HG02943 (cell line): Measurements from ENCODE around the gene RAB11FIP4.

Experiments used
- ATAC-seq: cut with Tn5 transposase; IDR thresholded peaks from one replicate; pipeline ENCODE4 v1.9.1; 2021; ENCODE audit warnings: mild to moderate bottlenecking, low read depth, moderate library complexity; ENCODE audit not compliant: unreplicated experiment

RAB11FIP4 gene

GRCh38 chr17:31385428-31386285, 5.8 kb upstream of the RAB11FIP4 start:
- no peak for ATAC-seq

DNA sequence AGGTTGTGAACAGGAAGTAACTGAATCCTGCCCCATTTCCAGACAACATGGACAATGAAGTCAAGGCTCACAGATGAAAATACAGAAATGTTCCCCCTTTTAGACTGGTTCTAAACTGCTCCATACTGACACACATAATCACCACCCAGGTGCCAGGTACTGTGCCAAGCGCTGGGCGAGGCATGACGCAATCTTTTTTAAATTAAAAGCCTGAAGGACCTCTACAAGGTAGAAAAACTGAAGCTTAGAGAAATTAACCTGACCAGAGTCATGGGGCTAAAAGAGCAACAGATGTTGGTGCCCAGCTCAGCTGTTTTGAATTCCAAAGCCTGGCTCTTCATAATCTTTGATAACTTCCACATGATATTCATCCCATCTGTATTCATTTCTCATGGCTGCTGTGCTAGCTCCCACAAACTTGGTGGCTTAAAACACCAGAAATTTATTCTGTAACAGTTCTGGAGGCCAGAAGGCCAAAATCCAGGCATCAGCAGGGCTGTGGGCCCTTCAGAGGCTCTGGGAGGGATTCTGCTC, 4.9 kb upstream of the RAB11FIP4 start:
- ATAC-seq = no peak

DNA sequence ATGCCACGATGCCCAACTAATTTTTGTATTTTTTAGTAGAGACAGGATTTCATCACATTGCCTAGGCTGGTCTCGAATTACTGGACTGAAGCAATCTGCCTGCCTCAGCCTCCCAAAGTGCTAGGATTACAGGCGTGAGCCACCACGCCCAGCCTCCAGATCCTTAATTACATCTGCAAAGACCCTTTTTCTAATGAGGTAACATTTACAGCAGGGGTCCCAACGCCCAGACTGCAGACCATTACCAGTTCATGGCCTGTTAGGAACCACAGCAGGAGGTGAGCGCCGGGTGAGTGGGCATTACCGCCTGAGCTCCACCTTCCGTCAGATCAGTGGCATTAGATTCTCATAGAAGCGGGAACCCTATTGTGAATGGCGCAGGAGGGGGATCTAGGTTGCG, 4.0 kb upstream of the RAB11FIP4 start:
- no peak for ATAC-seq

- no peak for ATAC-seq
Observed at GRCh38 chr17:31388351-31388750, 3.1 kb upstream of the RAB11FIP4 start.

DNA sequence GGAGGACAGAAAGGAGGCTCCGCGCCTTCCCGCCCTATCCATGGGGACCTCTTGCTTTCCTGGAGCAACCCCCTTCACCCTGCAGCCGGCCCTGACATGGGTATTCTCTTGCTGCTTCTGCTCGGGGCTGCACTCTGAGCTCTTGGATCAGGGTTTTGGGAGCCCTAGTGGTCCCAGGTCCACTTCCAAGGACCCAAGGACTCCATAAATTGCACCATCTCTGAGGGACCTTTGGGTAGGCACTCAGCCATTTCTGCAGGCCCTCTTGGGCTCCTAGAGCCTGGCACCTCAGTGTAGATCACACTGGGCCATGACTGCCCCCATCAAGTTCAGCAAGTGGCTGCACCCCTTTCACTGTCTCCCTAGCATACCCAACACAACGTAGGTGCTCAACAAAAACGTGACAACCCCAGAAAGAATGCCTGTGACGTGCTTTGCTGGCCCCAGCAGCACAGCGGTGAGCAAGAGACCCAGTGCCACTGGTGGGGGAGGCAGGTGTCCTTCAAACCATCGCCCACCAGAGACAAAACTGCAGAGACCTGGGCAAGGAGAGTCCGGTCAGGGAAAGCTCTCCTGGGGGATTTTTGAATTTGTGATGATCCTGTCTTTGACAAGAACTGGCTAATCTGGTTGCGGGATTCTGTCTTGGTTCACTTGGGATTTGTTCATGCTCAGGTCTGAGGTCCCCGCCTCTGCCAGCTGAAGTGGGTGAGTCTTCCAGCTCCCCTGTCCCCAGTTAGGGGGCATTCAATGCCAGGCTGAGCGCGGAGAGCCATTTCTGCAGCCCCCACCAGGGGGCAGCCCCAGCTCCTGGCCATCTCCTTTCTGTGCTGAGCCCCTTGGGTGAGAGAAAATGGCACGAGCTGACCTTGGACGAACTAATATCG, 2.5 kb upstream of the RAB11FIP4 start:
- no peak for ATAC-seq

DNA sequence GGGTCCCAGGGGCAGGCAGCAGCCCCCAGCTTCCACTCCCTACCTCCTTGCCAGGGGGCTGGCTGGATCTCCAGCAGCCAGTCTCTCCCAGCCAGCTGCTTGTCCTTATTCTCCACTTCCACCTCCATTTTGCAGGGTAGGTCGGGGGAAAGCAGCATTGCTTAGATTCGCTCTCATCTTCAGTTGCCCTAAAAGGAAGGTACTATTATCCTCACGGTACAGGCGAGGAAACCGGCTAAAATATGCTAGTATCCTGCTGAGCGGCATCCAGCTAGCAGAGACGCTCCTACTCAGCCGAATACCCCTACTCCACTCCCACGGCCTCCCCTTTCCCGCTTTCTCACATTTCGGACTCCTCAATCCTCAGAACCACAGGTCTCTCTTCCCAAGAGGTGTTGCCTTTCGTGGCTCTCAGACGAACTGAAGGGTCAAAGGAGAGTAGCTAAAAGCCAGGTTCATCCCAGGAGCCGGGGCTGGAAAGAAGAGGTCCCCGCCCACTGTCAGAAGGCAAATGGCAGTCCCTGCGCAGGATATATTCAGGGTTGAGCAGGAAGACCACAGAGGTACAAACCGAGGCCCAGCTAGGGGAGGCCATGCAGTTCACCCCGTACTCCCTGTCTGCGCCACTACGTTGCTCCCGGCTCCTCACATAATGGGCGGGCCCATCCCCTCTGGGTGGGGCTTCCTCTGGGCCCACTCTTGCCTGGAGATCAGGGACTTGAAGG, 1.7 kb upstream of the RAB11FIP4 start:
- no peak for ATAC-seq

- no peak for ATAC-seq
Observed at GRCh38 chr17:31390426-31390747, 1.1 kb upstream of the RAB11FIP4 start.

- ATAC-seq = no peak
Observed at GRCh38 chr17:31390748-31391495, 553 bp upstream of the RAB11FIP4 start.

- ATAC-seq = no peak
Observed at GRCh38 chr17:31392002-31392855, 754 bp downstream of the RAB11FIP4 start.

GRCh38 chr17:31392856-31393748, 1.6 kb downstream of the RAB11FIP4 start:
- ATAC-seq = no peak

- no peak for ATAC-seq
Observed at GRCh38 chr17:31393749-31394146, 2.3 kb downstream of the RAB11FIP4 start.

- ATAC-seq = no peak
Observed at GRCh38 chr17:31394544-31394943, 3.1 kb downstream of the RAB11FIP4 start.

- ATAC-seq = no peak
Observed at GRCh38 chr17:31397256-31397939, 5.9 kb downstream of the RAB11FIP4 start.

GRCh38 chr17:31398381-31399311, 7.2 kb downstream of the RAB11FIP4 start:
- ATAC-seq = no peak

GRCh38 chr17:31400481-31400950, 9.0 kb downstream of the RAB11FIP4 start:
- ATAC-seq = no peak

GRCh38 chr17:31401456-31402254, 10.2 kb downstream of the RAB11FIP4 start:
- no peak for ATAC-seq
